Keratinocyte (primary cell): ENCODE data around the gene PALD1. TPM values are rescaled to one million over a fixed set of nuclear protein-coding genes. Genes with fewer than 3 reads are reported as not detected.
A peak's percentile ranks its signal among the peaks of the same experiment; 100 is the strongest.

Experiments
- DNase-seq: peaks from one replicate; pipeline ENCODE4 v3.0.0-alpha.2; 2011; ENCODE audit warnings: low read depth, missing footprints, low spot score
- FAIRE-seq: peaks from 2 replicates; lab custom pipeline; 2011; peaks lifted over from hg19 to GRCh38; lab: Jason Lieb, UNC
- H2AFZ ChIP-seq: 2 replicates; pipeline ENCODE4 v1.6.0; 2012; ENCODE audit warnings: low read length, control low read depth, inconsistent platforms; ENCODE audit not compliant: control insufficient read depth
- H3K27ac ChIP-seq: 2 replicates; pipeline ENCODE4 v1.5.1; 2011; ENCODE audit warnings: low read length; ENCODE audit not compliant: control insufficient read depth, insufficient read depth
- H3K27me3 ChIP-seq: 3 replicates; pipeline ENCODE4 v1.6.0; 2011; ENCODE audit warnings: low read length; ENCODE audit not compliant: control insufficient read depth, insufficient read depth; ENCODE audit errors: extremely low read depth
- H3K36me3 ChIP-seq, 2 experiments: 2 replicates in 1 of 2; 3 replicates in 1 of 2; pipeline ENCODE4 v1.5.1; 2011; ENCODE audit warnings: low read length in 2 of 2, mild to moderate bottlenecking in 1 of 2; ENCODE audit not compliant: control insufficient read depth in 2 of 2, insufficient read depth in 2 of 2; ENCODE audit errors: extremely low read depth in 1 of 2
- H3K4me1 ChIP-seq: 3 replicates; pipeline ENCODE4 v1.5.1; 2011; ENCODE audit warnings: low read length; ENCODE audit not compliant: control insufficient read depth, insufficient read depth; ENCODE audit errors: extremely low read depth
- H3K4me2 ChIP-seq: 3 replicates; pipeline ENCODE4 v1.6.0; 2011; ENCODE audit warnings: low read depth, low read length; ENCODE audit not compliant: control insufficient read depth, insufficient read depth; ENCODE audit errors: extremely low read depth
- H3K4me3 ChIP-seq, 3 experiments: fragments of 200-600 bp in 1 of 3; sonication (generic) in 1 of 3; 2 replicates in 2 of 3; 3 replicates in 1 of 3; pipeline ENCODE4 v1.5.1; 2011 to 2016; ENCODE audit warnings: low read length in 3 of 3, mild to moderate bottlenecking in 3 of 3, control low read depth in 2 of 3, inconsistent platforms in 1 of 3, low read depth in 1 of 3, mixed read lengths in 1 of 3, mixed run types in 1 of 3, moderate library complexity in 1 of 3; ENCODE audit not compliant: control insufficient read depth in 2 of 3, insufficient read depth in 2 of 3; ENCODE audit errors: extremely low read depth in 1 of 3
- H3K79me2 ChIP-seq: 2 replicates; pipeline ENCODE4 v1.6.0; 2012; ENCODE audit warnings: low read length; ENCODE audit not compliant: control insufficient read depth, insufficient read depth
- H3K9ac ChIP-seq: 3 replicates; pipeline ENCODE4 v1.6.0; 2011; ENCODE audit warnings: low read length; ENCODE audit not compliant: control insufficient read depth, insufficient read depth; ENCODE audit errors: extremely low read depth
- H3K9me1 ChIP-seq: 3 replicates; pipeline ENCODE4 v1.6.0; 2011; ENCODE audit warnings: low read length; ENCODE audit not compliant: control insufficient read depth, insufficient read depth; ENCODE audit errors: extremely low read depth
- H3K9me3 ChIP-seq: 2 replicates; pipeline ENCODE4 v1.5.1; 2012; ENCODE audit warnings: low read depth, low read length; ENCODE audit not compliant: control insufficient read depth
- H4K20me1 ChIP-seq: 3 replicates; pipeline ENCODE4 v1.6.0; 2011; ENCODE audit warnings: low read length; ENCODE audit not compliant: control insufficient read depth, insufficient read depth; ENCODE audit errors: extremely low read depth
- EZH2 ChIP-seq: IDR thresholded peaks from one replicate; pipeline ENCODE4 v1.6.1; 2012; ENCODE audit warnings: inconsistent platforms, mild to moderate bottlenecking, low read length, moderate library complexity
- dilution Hi-C: fragments of 300-500 bp; cut with MboI; formaldehyde crosslinking; loops from one replicate; pipeline ENCODE4 v1.7.0; 2020; ENCODE audit warnings: low sequenced_read_pairs; ENCODE audit not compliant: extremely low pct_ligation_motif_present
- polyA plus RNA-seq, 5 experiments: library from polyadenylated mRNA; depleted of rRNA in 3 of 5; stranded (reverse) in 3 of 5; stranded (forward) in 1 of 5; unstranded in 1 of 5; fragments of >200 nt; gene quantifications; 1 replicate in 1 of 5; 2 replicates in 3 of 5; 3 replicates in 1 of 5; pipeline versions ENCODE4 v1.2.1 to v1.2.3, GENCODE V29; 2011 to 2012; ENCODE audit warnings: missing spikeins in 2 of 5, low read depth in 1 of 5, low replicate concordance in 1 of 5
- TF ChIP-seq, protein P1 (sequence below), 3 experiments: IDR thresholded peaks in 1 of 3; conservative IDR thresholded peaks in 1 of 3; optimal IDR thresholded peaks in 1 of 3; 2 replicates in 2 of 3; 3 replicates in 1 of 3; pipeline versions ENCODE3 to v1.5.1; 2011; ENCODE audit warnings: low read length in 3 of 3, mild to moderate bottlenecking in 3 of 3, moderate library complexity in 2 of 3, control low read depth in 1 of 3, inconsistent platforms in 1 of 3; ENCODE audit not compliant: insufficient read depth in 2 of 3; ENCODE audit errors: extremely low read depth in 1 of 3

The PALD1 gene
- polyA plus RNA-seq, 1 donor (not counting 4 experiments of a cell fraction or from before 2014, with no cell fraction given): 0.83 TPM

DNA sequence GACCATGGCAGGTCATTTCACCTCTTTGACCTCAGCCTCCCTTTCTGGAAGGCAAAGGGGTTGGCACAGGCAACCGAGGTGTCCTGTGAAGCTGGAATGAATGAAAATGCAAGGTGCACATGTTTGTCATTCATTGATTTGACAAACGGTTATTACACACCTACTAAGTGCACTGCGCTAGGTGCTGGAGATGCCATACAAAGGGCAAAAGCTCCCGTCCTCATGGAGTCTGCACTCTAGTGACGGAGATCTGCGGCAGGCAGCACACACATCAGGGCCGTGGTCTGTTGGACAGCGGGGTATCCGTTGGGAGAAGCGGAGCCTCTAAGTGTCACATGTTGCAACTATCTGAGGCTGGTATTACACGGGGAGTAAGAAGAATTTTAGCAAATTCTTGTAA lies 79.7 kb downstream of the PALD1 start:
- H4K20me1 ChIP-seq: no peaks in the 10 kb centered on the region
- no peaks in the 10 kb centered on the region for H3K9me3 ChIP-seq
- H3K4me3 ChIP-seq: no peak overlapping the region
- no peak overlapping the region for H3K27ac ChIP-seq
- H3K4me2 ChIP-seq: no peak overlapping the region
- no peaks in the 10 kb centered on the region for H3K9me1 ChIP-seq
- DNase-seq (no peak), FAIRE-seq (peak; percentile 13)
- TF ChIP-seq, protein P1, sequence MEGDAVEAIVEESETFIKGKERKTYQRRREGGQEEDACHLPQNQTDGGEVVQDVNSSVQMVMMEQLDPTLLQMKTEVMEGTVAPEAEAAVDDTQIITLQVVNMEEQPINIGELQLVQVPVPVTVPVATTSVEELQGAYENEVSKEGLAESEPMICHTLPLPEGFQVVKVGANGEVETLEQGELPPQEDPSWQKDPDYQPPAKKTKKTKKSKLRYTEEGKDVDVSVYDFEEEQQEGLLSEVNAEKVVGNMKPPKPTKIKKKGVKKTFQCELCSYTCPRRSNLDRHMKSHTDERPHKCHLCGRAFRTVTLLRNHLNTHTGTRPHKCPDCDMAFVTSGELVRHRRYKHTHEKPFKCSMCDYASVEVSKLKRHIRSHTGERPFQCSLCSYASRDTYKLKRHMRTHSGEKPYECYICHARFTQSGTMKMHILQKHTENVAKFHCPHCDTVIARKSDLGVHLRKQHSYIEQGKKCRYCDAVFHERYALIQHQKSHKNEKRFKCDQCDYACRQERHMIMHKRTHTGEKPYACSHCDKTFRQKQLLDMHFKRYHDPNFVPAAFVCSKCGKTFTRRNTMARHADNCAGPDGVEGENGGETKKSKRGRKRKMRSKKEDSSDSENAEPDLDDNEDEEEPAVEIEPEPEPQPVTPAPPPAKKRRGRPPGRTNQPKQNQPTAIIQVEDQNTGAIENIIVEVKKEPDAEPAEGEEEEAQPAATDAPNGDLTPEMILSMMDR (optimal IDR thresholded peaks at IDR 0.05 in 1 of 3, IDR thresholded peaks at IDR 0.05 in 1 of 3, conservative IDR thresholded peaks at IDR 0.05 in 1 of 3; ENCODE audit: extremely low read depth in 1 of 3, insufficient read depth in 2 of 3, low read length in 3 of 3): no peak
- TF ChIP-seq EZH2: no peak
- H3K4me1 ChIP-seq: no peaks in the 10 kb centered on the region
- no peaks in the 10 kb centered on the region for H3K79me2 ChIP-seq
- H3K27me3 ChIP-seq: peaks cover 4% of the 10 kb centered on the region
- no peaks in the 10 kb centered on the region for H3K36me3 ChIP-seq
- no peak overlapping the region for H3K9ac ChIP-seq
- H2AFZ ChIP-seq: no peak overlapping the region
- dilution Hi-C loops: no loop called here

DNA sequence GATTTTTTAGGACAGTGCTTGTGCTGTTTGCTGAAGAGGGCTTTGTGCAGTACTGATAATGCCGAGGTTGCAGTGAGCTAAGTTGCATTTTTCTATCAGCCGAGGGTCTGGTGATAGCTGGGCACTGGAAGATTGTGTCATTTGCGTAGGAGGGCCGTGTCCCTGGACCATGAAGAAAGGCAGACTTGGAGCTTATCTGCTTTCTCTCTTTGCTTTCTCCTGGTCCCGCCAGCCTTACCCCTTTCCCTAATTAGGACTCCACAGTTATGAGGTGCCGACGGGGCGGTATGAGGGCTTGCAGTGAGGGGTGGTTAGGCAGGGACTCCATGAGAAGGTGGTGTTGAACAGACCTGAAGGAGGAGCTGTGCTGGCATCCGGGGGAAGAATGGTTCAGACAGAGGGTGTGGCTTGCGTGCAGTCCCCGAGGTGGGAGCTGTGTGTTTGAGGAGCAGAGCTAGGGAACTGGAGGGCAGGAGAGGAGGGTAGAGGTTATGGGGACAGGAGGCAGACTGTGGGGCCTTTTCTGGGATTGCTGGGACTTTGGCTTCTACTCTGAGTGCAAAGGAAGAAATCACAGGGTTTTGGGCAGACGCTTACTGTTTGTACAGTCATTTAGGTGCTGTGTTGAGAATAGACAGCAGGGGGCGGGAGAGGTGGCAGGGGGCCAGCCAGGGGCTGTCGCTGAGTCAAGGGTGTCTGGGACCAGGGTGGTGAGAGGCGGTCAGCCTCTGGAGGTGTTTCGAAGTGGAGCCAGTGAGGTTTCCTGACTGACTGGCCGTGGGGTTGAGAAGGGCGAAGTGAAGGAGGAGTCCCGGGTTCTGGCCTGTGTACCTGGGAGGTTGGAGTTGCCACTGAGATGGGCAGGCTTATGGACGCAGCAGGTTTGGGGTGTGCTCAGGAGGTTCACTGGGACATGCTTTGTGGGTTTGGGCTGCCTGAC lies 80.6 kb downstream of the PALD1 start:
- dilution Hi-C loops: no loop called here
- no peaks in the 10 kb centered on the region for H3K79me2 ChIP-seq
- TF ChIP-seq EZH2: no peak
- TF ChIP-seq, protein P1 (optimal IDR thresholded peaks at IDR 0.05 in 1 of 3, IDR thresholded peaks at IDR 0.05 in 1 of 3, conservative IDR thresholded peaks at IDR 0.05 in 1 of 3; ENCODE audit: extremely low read depth in 1 of 3, insufficient read depth in 2 of 3, low read length in 3 of 3): peak; percentile 51 to 74 (median 72)
- H3K4me2 ChIP-seq: peak overlapping the region; percentile 70
- DNase-seq (no peak), FAIRE-seq (peak; percentile 43)
- no peaks in the 10 kb centered on the region for H3K9me3 ChIP-seq
- no peaks in the 10 kb centered on the region for H3K9me1 ChIP-seq
- no peaks in the 10 kb centered on the region for H3K36me3 ChIP-seq
- H2AFZ ChIP-seq: peak overlapping the region; percentile 86
- peak overlapping the region in 1 of 3 experiments; percentile 22 for H3K4me3 ChIP-seq
- no peak overlapping the region for H3K9ac ChIP-seq
- H3K27me3 ChIP-seq: peaks cover 9% of the 10 kb centered on the region
- no peaks in the 10 kb centered on the region for H3K4me1 ChIP-seq
- no peak overlapping the region for H3K27ac ChIP-seq
- no peaks in the 10 kb centered on the region for H4K20me1 ChIP-seq
